Measurements from ENCODE around the gene NPHP3.
"Not testable (repeated sequence)": the region's sequence is repeated elsewhere in the genome, so short reads cannot be mapped to it uniquely, and the experiment has no call there.

The NPHP3 gene, protein sequence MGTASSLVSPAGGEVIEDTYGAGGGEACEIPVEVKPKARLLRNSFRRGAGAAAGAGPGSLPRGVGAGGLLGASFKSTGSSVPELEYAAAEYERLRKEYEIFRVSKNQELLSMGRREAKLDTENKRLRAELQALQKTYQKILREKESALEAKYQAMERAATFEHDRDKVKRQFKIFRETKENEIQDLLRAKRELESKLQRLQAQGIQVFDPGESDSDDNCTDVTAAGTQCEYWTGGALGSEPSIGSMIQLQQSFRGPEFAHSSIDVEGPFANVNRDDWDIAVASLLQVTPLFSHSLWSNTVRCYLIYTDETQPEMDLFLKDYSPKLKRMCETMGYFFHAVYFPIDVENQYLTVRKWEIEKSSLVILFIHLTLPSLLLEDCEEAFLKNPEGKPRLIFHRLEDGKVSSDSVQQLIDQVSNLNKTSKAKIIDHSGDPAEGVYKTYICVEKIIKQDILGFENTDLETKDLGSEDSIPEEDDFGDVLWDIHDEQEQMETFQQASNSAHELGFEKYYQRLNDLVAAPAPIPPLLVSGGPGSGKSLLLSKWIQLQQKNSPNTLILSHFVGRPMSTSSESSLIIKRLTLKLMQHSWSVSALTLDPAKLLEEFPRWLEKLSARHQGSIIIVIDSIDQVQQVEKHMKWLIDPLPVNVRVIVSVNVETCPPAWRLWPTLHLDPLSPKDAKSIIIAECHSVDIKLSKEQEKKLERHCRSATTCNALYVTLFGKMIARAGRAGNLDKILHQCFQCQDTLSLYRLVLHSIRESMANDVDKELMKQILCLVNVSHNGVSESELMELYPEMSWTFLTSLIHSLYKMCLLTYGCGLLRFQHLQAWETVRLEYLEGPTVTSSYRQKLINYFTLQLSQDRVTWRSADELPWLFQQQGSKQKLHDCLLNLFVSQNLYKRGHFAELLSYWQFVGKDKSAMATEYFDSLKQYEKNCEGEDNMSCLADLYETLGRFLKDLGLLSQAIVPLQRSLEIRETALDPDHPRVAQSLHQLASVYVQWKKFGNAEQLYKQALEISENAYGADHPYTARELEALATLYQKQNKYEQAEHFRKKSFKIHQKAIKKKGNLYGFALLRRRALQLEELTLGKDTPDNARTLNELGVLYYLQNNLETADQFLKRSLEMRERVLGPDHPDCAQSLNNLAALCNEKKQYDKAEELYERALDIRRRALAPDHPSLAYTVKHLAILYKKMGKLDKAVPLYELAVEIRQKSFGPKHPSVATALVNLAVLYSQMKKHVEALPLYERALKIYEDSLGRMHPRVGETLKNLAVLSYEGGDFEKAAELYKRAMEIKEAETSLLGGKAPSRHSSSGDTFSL (N-terminal part only)

DNA sequence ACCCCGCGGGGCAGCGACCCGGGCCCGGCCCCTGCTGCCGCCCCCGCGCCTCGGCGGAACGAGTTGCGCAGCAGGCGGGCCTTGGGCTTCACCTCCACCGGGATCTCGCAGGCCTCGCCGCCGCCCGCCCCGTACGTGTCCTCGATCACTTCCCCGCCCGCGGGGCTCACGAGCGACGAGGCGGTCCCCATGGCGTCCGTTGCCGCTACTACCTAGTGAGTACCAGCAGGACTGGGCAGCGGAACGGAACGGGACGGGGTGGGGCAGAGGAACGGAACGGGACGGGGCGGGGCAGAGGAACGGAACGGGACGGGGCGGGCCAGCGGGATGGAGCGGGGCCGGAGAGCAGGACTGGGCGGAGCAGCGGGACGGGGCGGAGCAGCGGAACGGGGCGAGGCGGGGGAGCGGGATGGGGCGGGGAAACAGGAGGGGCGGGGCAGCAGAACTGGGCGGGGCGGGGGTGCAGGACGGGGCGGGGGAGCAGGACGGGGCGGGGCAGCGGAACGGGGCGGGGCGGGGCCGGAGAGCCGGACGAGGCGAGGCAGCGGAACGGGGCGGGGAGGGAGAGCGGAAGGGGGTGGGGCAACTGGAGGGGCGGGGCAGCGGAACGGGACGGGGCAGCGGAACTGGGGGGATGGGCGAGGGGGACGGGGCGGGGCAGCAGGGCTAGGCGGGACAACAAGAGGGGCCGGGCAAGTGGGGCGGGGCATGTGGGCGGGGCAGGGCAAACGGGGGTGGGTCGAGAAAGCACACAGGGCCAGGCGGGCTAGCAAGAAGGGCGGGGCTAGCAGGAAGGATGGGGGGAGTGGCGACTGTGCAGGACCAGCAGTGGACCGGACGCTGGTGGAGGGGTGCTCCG is at the start of gene NPHP3:
Gene NPHP3, minus strand, starts transcription at position 245 of the 859 bp plus-strand sequence. Its CDS starts 54 bp downstream, at position 191.
- DNase-seq (ENCODE audit: low spot score): peak; percentile 94

DNA sequence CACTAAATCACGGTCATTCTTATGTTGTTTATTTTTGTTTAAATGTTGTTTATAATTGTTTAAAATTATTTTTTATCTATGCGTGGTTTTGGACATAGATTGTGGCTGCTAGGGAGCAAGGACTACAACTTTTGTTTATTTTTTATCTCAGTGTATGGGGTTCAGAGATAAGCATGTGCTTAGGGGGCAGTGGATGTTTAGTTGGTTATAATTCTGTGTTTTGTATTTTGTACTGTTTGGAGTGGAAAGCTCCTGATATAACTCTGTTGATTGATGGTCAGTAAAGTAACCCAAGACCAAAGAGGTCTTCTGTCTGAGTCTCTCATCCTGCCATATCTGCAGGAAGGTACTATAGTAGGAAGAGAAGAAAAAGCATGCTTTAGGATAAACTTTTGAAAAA is 36.5 kb upstream of the NPHP3 start:
- no peak for DNase-seq (ENCODE audit: low spot score)

DNA sequence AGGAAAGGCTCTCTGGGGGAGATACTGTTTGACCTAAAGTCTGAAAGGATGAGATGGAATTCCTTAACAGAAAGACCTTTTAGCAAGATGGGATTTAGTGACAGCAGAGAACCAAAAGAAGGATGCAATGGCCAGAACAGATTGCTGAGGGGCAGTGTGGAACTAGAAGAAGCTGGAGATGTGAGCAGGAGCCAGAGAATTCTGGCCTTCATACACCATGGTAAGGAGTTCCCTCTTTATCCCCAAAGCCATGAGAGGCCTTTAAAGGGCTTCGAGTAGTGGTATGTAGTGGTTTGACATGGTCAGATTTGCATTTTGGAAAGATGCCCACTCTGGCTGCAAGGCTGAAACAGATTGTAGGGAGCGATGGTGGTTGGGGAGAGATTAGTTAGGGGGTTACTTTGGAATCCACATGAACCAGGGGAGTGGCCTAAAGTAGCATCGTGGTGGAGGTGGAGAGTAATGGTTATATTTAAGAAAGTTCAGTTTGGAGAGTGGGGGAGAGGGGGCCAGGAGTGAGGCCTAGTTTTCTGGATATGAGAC is 34.0 kb upstream of the NPHP3 start:
- DNase-seq (ENCODE audit: low spot score): no peak

DNA sequence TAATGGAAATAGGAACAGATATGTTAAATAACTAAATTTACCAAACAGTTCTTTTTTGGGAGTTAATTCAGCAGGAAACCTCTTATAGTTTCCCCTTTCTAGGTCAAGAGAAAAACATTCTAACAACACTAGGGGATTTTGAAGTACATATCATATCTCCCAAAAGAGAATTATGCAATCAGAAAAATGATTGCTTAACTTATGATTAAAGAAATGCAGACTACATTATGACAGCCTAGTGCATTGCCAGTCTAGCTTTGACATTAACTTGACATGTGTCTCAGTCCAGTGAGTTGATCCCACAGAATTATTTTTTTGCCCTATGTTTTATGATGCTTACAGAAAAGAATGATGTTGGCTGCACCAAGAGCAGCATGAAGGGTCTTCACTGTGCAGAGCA is 31.7 kb upstream of the NPHP3 start:
- DNase-seq (ENCODE audit: low spot score): no peak

DNA sequence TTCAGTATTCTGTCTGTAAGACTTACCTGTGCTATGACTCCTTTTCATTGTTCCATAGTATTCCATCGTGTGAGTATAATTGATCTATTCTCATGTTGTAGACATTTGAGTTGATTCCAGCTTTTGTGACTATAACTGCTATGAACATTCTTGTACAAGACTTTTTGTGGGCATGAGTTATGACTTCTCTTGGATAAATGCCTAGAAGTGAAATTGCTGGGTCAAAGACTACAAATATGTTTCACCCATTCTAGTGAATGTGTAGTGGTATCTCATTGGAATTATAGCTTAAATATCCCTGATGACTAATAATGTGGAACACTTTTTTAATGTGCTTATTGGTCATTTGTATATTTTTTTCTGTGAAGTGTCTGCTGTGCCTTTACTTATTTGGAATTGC is 27.6 kb upstream of the NPHP3 start:
- DNase-seq (ENCODE audit: low spot score): no peak

DNA sequence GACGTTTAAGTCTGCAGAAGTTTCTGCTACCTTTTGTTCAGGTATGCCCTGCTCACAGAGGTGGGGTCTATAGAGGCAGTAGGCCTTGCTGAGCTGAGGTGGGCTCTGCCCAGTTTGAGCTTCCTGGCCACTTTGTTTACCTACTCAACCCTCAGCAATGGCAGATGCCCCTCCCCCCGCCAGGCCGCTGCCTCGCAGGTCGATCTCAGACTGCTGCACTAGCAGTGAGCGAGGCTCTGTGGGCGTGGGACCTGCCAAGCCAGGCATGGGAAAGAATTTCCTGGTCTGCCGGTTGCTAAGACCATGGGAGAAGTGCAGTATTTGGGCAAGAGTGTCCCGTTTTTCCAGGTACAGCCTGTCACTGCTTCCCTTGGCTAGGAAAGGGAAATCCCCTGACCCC is 24.5 kb upstream of the NPHP3 start:
- not testable (repeated sequence) for DNase-seq (ENCODE audit: low spot score)

DNA sequence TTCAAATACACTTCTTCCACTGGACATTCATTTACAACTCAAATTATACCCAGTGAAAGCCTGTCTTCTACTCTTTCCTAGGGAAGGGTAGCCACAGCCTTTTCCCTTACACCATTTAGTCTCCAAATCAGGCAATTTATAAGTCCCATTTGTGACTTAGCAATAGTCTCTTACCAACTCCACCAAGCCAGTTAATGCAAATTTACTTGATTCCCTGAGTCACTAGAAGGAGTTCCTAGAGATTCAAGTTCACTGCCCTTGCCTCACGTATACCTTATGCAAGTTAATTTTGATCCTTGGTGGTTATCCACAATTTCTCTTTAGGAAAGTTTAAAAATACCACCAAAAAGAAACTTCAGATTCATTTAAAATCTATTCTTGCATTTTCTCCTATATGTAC is 16.1 kb upstream of the NPHP3 start:
- no peak for DNase-seq (ENCODE audit: low spot score)

DNA sequence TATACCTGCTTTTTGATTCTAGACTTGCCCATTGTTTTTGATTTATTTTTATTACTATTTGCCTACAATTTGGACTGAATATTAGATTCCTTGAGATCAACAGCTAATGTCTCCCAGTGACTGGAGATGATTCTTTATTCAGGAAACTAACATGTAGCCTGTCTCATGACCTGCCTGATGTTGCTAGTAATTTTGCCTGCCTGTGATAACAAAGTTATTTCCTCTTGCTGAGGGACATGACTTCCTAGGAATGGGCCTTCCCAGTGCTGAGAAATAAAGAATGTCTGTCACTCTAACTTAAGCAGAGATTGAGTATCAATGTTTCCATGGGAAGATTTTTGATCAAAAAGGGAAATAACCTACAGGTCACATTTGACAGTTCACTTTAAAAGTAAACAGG is 13.4 kb upstream of the NPHP3 start:
- no peak for DNase-seq (ENCODE audit: low spot score)

DNA sequence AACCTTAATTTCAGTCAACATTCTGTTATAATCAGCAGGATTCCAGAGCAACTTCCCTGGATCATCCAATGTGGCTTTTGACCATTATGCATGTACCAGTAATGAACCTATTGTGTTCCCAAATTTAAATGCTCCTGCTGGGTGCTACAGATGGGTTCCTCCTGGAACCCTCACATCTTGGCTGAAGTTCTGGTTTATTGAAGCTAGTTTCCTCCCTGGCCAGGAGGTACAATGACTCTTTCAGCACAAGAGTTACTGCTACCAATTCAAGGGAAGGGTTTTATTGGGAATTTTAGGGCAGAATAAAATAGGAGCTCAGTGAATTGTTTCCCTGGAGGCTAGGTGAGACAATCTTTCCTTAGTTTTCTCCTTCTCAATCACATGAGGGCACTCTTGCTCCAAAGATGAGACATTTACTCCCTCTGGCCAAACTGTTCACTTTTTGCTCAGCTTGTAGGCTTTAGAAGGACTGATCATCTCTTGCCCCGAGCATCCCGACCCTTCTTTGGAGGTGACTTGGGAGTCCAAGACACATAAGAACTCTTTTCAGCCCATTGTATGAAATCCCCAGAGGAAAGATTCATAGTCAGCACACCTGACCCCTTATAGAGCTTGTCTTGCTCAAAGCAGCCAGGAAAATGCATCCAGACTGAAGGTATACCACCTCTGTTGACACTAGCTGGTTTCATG is 8.8 kb upstream of the NPHP3 start:
- DNase-seq (ENCODE audit: low spot score): no peak

DNA sequence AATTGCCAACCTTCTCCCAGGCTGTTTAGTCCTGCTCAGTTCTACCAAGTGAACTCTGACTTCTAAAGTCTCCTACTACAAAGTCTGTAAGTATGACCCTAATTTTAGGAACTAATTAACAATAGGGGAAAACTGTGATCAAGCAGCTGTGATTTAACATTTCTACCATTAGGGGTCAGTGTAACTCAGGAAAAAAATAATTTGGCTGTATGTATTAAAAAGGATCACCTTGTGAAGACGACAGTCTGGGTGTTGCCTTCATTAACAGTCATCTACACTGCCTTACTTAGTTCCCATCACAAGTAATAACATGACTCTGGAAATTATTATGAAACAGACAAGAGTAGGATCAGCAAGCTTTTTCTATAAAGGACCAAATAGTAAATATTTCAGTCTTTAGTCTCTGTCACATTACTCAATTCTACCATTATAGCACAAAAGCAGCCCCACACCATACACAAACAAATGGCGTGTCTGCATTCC is 4.2 kb upstream of the NPHP3 start:
- peak; percentile 74 for DNase-seq (ENCODE audit: low spot score)

DNA sequence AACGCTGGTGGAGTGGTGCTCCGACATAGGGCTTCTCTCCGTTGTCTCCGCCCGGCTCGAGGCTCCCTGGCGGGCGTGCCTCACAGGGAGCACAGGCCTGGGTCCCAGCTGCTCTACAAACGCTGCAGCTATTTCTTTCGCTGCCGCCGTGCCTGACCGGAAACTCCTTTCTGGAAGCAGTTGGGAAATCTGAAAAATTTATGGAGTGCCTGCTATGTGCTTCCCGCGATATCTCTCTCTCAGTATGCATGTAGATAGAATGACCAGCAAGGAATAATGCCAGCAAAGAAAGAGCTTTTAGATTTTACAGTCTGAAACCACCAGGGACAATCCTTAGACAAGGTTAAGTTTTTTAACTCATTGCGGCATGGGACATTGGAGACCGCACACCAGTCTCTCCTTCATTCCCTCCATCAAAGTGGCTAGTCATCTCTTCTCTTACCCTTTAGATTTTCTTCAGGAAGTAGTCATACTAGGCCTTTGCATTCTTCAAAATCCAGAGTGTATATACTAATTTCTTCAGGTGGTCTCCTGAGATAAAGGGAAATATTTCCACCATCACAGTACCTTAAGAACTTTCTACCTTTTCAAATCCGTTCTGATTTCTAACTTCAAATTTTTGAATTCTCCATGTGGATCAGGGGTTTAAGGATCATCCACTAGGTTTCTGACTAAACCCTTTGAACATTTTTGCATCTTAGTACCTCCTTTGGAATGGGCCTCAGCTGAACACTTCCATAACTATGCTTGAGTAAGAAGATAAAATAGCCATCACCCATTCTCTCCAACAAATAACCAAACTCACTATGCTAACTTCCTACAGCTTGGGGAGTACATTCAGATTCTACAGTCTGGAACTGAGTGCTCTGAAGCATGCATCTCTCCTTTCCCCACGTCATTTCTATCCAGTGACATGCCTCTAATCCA is 1.1 kb upstream of the NPHP3 start:
- no peak for DNase-seq (ENCODE audit: low spot score)

DNA sequence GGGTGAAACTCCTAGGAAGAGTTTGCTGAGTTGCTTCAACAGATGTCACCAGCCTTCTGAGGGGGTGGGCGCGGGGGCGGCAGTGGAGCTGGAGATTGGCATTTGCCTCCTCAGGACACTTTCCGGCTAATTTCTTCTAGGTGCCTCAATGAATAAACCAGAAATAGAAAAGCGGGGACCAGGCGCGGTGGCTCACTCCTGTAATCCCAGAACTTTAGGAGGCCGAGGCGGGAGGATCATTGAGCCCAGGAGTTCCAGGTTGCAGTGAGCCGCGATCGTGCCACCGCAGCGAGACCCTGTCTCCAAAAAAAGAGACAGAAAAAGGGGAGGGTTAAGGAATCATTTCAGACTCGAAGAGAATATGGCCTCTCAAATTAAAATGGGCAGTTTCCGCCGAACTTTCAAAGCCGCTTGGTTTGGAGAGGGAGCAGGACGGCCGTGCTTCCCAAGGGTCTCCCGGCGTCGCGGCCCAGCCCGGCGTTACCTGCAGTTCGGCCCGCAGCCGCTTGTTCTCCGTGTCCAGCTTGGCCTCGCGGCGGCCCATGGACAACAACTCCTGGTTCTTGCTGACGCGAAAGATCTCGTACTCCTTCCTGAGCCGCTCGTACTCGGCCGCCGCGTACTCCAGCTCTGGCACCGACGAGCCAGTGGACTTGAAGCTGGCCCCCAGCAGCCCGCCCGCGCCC is 587 bp downstream of the NPHP3 start:
- DNase-seq (ENCODE audit: low spot score): peak; percentile 66

DNA sequence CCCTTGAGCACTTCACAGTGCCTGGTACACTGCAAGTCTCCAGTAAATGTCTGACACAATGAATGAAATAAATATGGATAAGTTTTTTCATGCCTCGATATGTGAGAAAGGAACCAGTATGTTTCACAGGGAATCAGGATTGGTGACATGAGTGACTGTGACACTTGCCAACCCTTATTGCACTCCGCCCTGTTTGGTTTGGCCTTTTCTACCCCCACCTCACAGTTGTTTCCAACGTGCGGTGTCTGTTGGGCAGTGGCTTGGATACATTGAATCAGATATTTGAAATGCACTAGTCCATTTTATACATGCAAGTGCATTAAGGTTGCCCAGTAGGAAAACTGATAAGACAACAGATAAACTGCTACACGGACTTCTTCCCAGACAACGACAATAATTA is 2.0 kb downstream of the NPHP3 start:
- peak; percentile 18 for DNase-seq (ENCODE audit: low spot score)

DNA sequence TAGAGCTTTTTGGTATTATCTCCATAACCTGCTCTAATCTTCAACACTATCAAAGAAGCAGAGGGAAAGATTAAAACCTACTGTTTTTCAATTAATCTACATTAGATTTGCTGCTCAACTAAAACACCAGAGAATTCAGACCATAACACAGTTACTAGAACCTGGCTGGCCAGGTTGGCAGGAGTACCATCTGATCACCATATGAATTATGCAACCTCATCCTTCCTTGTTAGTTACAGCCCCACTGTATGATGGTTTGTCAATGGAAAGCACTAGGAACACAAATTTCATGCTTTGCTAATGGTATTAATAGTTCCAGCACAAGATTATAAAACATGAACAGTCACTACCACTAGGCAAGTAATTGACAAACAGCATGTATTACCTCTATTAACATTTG is 5.8 kb downstream of the NPHP3 start:
- peak; percentile 25 for DNase-seq (ENCODE audit: low spot score)

DNA sequence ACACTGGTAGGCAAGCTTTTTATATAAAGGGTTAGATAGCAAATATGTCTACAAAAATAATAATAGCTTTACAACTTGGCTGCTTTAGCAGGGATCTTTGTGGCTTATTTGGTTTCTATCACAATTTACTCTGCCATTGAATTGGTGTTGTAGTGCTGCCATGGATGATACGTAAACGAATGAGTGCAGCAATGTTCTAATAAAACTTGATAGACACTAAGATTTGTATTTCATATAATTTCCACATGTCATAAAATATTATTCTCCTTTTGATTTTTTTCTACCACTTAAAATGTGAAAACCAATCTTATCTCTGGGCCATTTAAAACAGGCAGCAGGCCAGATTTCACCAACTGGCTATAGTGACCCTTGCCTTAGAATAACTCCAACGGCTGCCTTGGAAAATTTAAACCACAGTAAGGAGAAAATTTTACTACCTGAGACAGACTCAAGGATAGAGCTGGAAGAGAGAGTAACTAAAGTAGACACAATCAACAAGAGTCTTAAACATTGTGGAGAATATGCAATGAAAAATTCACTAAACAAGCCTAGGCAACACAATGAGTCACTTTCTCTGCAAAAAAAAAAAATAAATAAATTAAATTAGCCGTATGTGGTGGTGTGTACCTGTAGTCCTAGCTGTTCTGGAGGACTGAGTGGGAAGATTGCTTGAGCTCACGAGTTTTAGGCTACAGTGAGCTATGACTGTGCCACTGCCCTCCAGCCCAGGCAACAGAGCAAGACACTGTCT is 8.1 kb downstream of the NPHP3 start:
- DNase-seq (ENCODE audit: low spot score): no peak

DNA sequence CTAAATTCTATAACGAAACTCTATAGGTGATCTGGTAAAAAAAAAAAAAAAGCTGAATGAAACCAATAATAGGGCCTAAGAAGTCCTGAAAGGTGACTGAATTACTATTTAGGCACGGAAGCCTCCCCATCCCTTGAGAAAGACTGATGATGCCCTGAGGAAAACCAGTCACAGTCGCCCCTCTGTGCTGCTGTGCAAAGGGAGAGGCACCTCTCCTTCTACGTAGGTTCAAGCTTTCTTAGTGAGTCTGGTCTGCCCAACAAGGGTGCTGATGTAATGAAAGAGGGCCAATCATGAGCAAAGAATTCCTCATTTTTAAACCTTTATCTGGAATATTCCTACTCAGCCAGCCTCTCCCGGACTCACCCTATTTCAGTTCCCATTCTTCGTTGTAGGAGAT is 11.9 kb downstream of the NPHP3 start:
- DNase-seq (ENCODE audit: low spot score): no peak

DNA sequence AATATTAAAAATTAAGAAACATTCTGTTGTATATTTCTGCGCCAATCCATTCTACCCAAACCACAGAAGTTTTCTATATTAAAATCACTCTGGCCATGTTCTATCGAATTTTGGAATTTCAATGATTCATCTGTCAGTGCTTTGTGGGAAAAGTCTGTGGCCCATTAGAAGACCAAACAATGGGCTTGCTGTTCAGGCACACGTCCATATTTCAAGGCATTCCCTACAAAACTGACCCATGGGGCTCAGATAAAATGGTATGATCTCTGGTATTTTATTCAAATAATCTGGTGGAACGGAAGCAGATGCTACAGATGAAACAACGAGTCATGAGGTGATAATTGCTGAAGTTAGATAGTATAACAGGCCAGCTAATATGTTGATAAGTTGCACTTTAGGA is 12.4 kb downstream of the NPHP3 start:
- DNase-seq (ENCODE audit: low spot score): no peak

DNA sequence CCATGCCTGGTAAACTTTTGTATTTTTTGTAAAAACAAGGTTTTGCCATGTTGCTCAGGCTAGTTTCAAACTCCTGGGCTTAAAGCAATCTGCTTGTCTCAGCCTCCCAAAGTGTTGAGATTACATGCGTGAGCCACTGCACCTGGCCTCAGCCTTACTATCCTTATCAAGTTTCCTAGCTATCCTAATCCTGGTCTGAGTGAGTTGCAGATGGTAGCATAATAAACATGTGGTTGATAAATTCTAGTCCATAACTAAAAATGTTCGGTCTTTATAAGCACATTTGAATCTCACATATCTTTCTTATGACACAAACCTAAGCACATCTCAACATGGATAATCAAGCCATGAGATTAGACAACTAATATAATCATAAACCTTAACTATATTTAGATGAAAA is 18.5 kb downstream of the NPHP3 start:
- no peak for DNase-seq (ENCODE audit: low spot score)
